Measurements from ENCODE around the gene RPS23.
A peak's percentile ranks its signal among the peaks of the same experiment; 100 is the strongest.

RPS23 gene

GRCh38 chr5:82246960-82247574 lies 31.1 kb downstream of the RPS23 start:
- DNase-seq (ENCODE audit: low read depth) = no peak
- H3K4me3 ChIP-seq (ENCODE audit: control insufficient read depth, low read depth, low read length) = no peak overlapping the region
- TF ChIP-seq CTCF (conservative IDR thresholded peaks at IDR 0.05; ENCODE audit: control insufficient read depth, insufficient read depth, low read depth, low read length) = no peak

GRCh38 chr5:82244854-82245635 lies 33.1 kb downstream of the RPS23 start:
- DNase-seq (ENCODE audit: low read depth) = no peak
- no peak for TF ChIP-seq CTCF (conservative IDR thresholded peaks at IDR 0.05; ENCODE audit: control insufficient read depth, insufficient read depth, low read depth, low read length)
- no peak overlapping the region for H3K4me3 ChIP-seq (ENCODE audit: control insufficient read depth, low read depth, low read length)

GRCh38 chr5:82244151-82244550 lies 34.0 kb downstream of the RPS23 start:
- H3K4me3 ChIP-seq (ENCODE audit: control insufficient read depth, low read depth, low read length) = no peak overlapping the region
- TF ChIP-seq CTCF (conservative IDR thresholded peaks at IDR 0.05; ENCODE audit: control insufficient read depth, insufficient read depth, low read depth, low read length) = no peak
- DNase-seq (ENCODE audit: low read depth) = no peak

GRCh38 chr5:82234885-82235284 lies 43.3 kb downstream of the RPS23 start:
- TF ChIP-seq CTCF (conservative IDR thresholded peaks at IDR 0.05; ENCODE audit: control insufficient read depth, insufficient read depth, low read depth, low read length) = no peak

GRCh38 chr5:82225525-82226172 lies 52.5 kb downstream of the RPS23 start:
- TF ChIP-seq CTCF (conservative IDR thresholded peaks at IDR 0.05; ENCODE audit: control insufficient read depth, insufficient read depth, low read depth, low read length) = peak; percentile 91
- DNase-seq (ENCODE audit: low read depth) = peak; percentile 63
- H3K4me3 ChIP-seq (ENCODE audit: control insufficient read depth, low read depth, low read length) = no peak overlapping the region

More at GRCh38 chr5:82234885-82235284, 43.3 kb downstream of the RPS23 start:
- H3K4me3 ChIP-seq (ENCODE audit: control insufficient read depth, low read depth, low read length) = no peak overlapping the region
- no peak for DNase-seq (ENCODE audit: low read depth)
